Measurements from ENCODE around the gene SEPTIN12. TPM values are rescaled to one million over a fixed set of nuclear protein-coding genes. Genes with fewer than 3 reads are reported as not detected.

The SEPTIN12 gene, protein sequence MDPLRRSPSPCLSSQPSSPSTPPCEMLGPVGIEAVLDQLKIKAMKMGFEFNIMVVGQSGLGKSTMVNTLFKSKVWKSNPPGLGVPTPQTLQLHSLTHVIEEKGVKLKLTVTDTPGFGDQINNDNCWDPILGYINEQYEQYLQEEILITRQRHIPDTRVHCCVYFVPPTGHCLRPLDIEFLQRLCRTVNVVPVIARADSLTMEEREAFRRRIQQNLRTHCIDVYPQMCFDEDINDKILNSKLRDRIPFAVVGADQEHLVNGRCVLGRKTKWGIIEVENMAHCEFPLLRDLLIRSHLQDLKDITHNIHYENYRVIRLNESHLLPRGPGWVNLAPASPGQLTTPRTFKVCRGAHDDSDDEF
- total RNA-seq = 0.65 TPM in 1 of 2 replicates, not detected in the other
- long read RNA-seq = 0 reads

DNA sequence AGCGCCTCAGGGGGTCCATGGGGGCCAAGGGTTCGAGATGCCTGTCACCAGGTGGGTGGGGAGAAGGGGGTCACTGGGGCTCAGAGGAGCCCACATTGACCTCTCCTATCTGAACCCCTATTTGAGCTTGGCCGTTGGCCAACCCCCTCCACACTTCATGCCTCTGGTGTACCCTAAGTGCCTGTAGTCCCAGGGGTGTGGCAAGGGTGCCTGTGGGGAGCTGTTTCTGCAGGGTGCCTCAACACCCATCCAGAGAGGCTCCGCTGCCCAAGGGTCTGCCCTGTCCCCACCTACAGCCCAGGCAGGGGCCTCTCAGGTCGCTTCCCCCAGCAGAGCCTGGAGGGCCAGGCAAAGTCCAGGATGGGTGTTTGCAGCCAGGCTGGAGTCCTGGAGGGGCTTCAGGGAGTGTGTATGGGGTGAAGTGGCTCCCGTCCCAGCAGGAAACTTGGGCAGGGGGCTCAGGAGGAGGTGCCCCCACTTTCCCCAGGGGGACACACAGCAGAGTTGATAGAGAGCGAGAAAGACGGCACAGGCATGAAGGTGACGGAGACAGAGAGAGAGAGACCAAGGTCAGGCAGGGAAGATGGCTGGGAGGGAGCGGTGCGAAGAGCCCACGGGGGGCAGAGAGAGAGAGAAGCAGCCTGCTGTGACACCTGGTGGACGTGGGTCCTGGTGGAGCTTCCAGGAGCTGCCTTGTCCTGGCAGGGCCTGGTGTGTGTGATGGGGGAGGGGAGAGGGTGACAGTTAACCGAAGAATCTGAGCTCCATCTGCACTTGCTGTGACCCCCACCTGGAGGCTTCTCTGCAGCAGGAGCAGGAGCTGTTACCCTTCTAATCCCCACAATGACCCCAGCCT lies at the start of gene SEPTIN12:
TSS of gene SEPTIN12 (minus strand) at position 719 of the 856 bp plus-strand sequence. CDS start at position 19, 700 bp downstream.
- no peak for DNase-seq (ENCODE audit: low read depth, low spot score)

DNA sequence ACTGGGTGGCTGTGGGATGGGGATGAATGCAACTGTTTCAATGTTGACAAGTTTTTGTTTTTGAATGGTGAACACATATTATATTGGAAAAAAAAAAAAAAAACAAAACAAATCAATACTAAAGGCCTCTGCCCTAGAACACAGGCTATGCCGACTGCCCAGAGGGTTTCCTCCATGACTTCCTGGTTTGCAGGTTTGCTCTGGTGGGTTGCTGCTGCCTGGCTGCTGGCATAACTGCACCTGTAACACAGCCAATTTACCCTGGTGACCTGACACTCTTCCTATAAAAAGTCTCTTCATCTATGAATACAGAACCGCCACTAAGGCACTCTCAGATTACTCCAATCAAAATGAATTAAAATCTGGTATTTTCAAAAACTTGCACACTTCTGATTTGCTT lies 48.6 kb upstream of the SEPTIN12 start:
- DNase-seq (ENCODE audit: low read depth, low spot score) = no peak
- Mint-ChIP-seq H3K27ac (ENCODE audit: unreplicated experiment) (no peak overlapping the region), H3K27me3 (ENCODE audit: low read depth) (no peaks in the 10 kb centered on the region), H3K4me1 (no peaks in the 10 kb centered on the region), H3K4me3 (no peak overlapping the region), H3K9me3 (no peaks in the 10 kb centered on the region), H3K36me3 (ENCODE audit: low read depth) (peaks cover 5% of the 10 kb centered on the region)
- TF ChIP-seq, protein P1, sequence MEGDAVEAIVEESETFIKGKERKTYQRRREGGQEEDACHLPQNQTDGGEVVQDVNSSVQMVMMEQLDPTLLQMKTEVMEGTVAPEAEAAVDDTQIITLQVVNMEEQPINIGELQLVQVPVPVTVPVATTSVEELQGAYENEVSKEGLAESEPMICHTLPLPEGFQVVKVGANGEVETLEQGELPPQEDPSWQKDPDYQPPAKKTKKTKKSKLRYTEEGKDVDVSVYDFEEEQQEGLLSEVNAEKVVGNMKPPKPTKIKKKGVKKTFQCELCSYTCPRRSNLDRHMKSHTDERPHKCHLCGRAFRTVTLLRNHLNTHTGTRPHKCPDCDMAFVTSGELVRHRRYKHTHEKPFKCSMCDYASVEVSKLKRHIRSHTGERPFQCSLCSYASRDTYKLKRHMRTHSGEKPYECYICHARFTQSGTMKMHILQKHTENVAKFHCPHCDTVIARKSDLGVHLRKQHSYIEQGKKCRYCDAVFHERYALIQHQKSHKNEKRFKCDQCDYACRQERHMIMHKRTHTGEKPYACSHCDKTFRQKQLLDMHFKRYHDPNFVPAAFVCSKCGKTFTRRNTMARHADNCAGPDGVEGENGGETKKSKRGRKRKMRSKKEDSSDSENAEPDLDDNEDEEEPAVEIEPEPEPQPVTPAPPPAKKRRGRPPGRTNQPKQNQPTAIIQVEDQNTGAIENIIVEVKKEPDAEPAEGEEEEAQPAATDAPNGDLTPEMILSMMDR (conservative IDR thresholded peaks at IDR 0.05) = no peak

More for the DNA sequence above, at the start of gene SEPTIN12:
- Mint-ChIP-seq H3K27me3 (ENCODE audit: low read depth) (no peaks in the 10 kb centered on the region), H3K36me3 (ENCODE audit: low read depth) (no peaks in the 10 kb centered on the region), H3K4me3 (no peak within 1 kb of the TSS), H3K9me3 (no peaks in the 10 kb centered on the region), H3K4me1 (no peaks in the 10 kb centered on the region), H3K27ac (ENCODE audit: unreplicated experiment) (no peak within 1 kb of the TSS)
- TF ChIP-seq, protein P1 (conservative IDR thresholded peaks at IDR 0.05) = no peak

DNA sequence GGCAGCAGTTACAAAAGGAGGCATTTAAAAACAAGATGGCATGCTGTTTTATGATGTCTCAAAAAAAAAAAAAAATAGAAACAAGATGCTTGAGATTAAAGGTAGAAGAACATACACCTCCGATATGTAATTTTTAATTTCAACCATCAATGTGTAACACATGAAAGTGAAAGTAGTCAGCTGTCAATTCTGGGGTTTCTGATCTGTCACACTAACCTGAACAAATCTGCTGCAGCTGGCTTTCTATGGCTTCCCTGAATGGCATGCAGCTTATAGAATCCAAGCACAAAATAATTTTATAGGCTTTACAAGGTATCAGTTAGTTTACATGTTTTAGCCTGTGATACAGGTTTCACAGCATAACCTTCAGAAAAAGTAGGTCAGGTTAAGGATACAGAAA lies 45.4 kb upstream of the SEPTIN12 start:
- Mint-ChIP-seq H3K27me3 (ENCODE audit: low read depth) (no peaks in the 10 kb centered on the region), H3K36me3 (ENCODE audit: low read depth) (peaks cover 8% of the 10 kb centered on the region), H3K4me1 (no peaks in the 10 kb centered on the region), H3K4me3 (no peak overlapping the region), H3K27ac (ENCODE audit: unreplicated experiment) (no peak overlapping the region), H3K9me3 (no peaks in the 10 kb centered on the region)
- TF ChIP-seq, protein P1 (conservative IDR thresholded peaks at IDR 0.05) = no peak
- no peak for DNase-seq (ENCODE audit: low read depth, low spot score)

DNA sequence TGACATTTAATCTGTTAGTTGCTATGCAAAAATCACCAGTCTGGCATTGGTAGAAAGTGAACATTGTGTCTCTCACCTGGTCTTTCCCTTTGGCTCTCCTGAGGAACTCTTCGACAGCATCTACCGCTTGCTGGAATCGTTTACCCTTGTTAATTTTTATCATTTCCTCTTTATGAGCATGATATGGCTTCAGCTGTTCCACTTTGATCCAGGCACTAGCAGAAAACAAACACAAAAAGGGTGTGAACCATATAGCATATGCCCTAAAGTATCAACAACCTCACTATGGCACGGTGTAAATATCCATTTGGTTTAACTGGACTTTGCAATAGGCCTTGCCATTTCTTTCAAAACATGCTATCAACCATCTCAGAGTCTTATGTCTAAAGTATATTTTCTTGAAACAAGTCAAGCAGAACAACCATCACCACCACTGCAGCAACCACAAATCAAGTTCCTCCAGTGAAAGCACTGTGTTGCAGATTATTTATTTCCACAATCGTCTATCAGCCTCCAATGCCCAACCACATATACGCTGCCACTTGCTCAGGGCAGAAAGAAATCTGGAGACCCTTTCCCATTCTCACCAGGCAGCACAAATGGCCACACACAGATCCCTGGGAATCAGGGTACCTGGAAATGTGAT lies 44.7 kb upstream of the SEPTIN12 start:
- Mint-ChIP-seq H3K27me3 (ENCODE audit: low read depth) (no peaks in the 10 kb centered on the region), H3K4me3 (no peak overlapping the region), H3K27ac (ENCODE audit: unreplicated experiment) (no peak overlapping the region), H3K4me1 (no peaks in the 10 kb centered on the region), H3K36me3 (ENCODE audit: low read depth) (peaks cover 8% of the 10 kb centered on the region), H3K9me3 (no peaks in the 10 kb centered on the region)
- TF ChIP-seq, protein P1 (conservative IDR thresholded peaks at IDR 0.05) = no peak
- DNase-seq (ENCODE audit: low read depth, low spot score) = no peak

DNA sequence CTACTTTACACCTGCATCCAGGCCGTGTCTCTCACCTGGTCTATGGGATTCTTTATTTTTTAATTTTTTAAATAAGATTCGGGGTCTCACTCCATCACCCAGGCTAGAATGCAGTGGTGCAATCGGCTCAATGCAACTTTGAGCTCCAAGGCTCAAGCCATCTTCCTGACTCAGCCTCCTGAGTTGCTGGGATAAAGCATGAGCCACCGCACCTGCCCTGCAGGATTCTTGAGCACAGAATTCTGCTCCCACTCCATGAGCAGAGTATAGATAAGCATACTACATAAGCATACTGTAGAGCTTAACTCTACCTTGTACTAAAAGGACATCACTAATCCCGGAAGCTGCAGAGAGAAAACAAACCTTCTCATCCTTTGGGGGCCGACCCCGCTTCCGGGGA lies 43.5 kb upstream of the SEPTIN12 start:
- TF ChIP-seq, protein P1 (conservative IDR thresholded peaks at IDR 0.05) = no peak
- no peaks in the 10 kb centered on the region for H3K27me3 Mint-ChIP-seq (ENCODE audit: low read depth)
- H3K27ac Mint-ChIP-seq (ENCODE audit: unreplicated experiment) = no peak overlapping the region
- no peaks in the 10 kb centered on the region for H3K4me1 Mint-ChIP-seq
- H3K36me3 Mint-ChIP-seq (ENCODE audit: low read depth) = peaks cover 8% of the 10 kb centered on the region
- H3K9me3 Mint-ChIP-seq = no peaks in the 10 kb centered on the region
- no peak for DNase-seq (ENCODE audit: low read depth, low spot score)
- H3K4me3 Mint-ChIP-seq = no peak overlapping the region
